HepG2 (cell line): ENCODE data around the gene PIR. TPM values are rescaled to one million over a fixed set of nuclear protein-coding genes. Genes with fewer than 3 reads are reported as not detected.

Experiments used
- ATAC-seq: fragments of 200-7000 bp; cut with Tn5 transposase; 3 replicates; pipeline ENCODE4 v1.9.1; 2020; ENCODE audit warnings: mild to moderate bottlenecking, moderate library complexity
- BruUV-seq: library from RNA; stranded (reverse); fragments of 400-500 nt; replicated peaks from 2 replicates; lab custom pipeline; 2021; lab: Mats Ljungman, UMichigan
- CTCF ChIA-PET: fragments of 300-600 bp; formaldehyde crosslinking; extraction: SDS; loops from one replicate; lab custom pipeline; 2021; ENCODE audit warnings: low total read pairs, inconsistent platforms, low intra/inter-chr PET ratio; lab: Yijun Ruan, JAX
- POLR2A ChIA-PET: fragments of 350-600 bp; sonication (Branson Sonifier 250); formaldehyde crosslinking; loops from one replicate; lab custom pipeline; 2020; ENCODE audit warnings: antibody characterized with exemption, inconsistent platforms; lab: Yijun Ruan, JAX
- DNase-seq: peaks from one replicate; pipeline ENCODE4 v3.0.0-alpha.2; 2015; ENCODE audit warnings: low spot score
- FAIRE-seq: peaks from 3 replicates; lab custom pipeline; 2011; peaks lifted over from hg19 to GRCh38; lab: Jason Lieb, UNC
- H2AFZ ChIP-seq: one replicate; pipeline ENCODE4 v1.6.1; 2011; ENCODE audit warnings: low read length, inconsistent platforms
- H3K27ac ChIP-seq: fragments of 300-600 bp; 3 replicates; pipeline ENCODE4 v1.8.0; 2011; ENCODE audit warnings: mixed run types, mild to moderate bottlenecking, mixed read lengths, low read length, inconsistent platforms; ENCODE audit not compliant: insufficient read depth; ENCODE audit errors: extremely low read length
- H3K27me3 ChIP-seq, 2 experiments: fragments of 200-600 bp in 1 of 2; 2 replicates in 1 of 2; 3 replicates in 1 of 2; pipeline versions ENCODE4 v1.6.0 to v1.8.0; 2011; ENCODE audit warnings: low read length in 2 of 2, mild to moderate bottlenecking in 2 of 2, moderate library complexity in 2 of 2, inconsistent platforms in 1 of 2; ENCODE audit not compliant: insufficient read depth in 2 of 2, control insufficient read depth in 1 of 2
- H3K36me3 ChIP-seq, 2 experiments: fragments of 200-600 bp in 1 of 2; replicated peaks in 1 of 2; 2 replicates in 1 of 2; 3 replicates in 1 of 2; pipeline versions ENCODE4 v1.5.1 to v1.8.0; 2011; ENCODE audit warnings: low read length in 2 of 2, inconsistent platforms in 1 of 2; ENCODE audit not compliant: insufficient read depth in 2 of 2, control insufficient read depth in 1 of 2
- H3K4me1 ChIP-seq: 2 replicates; pipeline ENCODE4 v1.5.1; 2012; ENCODE audit warnings: low read length, inconsistent platforms; ENCODE audit not compliant: insufficient read depth
- H3K4me2 ChIP-seq: 2 replicates; pipeline ENCODE4 v1.6.0; 2011; ENCODE audit warnings: low read depth, low read length, inconsistent platforms
- H3K4me3 ChIP-seq, 3 experiments: fragments of 200-600 bp in 1 of 3; sonication (generic), shearing (Covaris generic) in 1 of 3; replicated peaks in 1 of 3; 2 replicates each; pipeline ENCODE4 v1.5.1; 2011 to 2016; ENCODE audit warnings: low read length in 3 of 3, inconsistent platforms in 2 of 3, low read depth in 2 of 3, mild to moderate bottlenecking in 2 of 3, control low read depth in 1 of 3, mixed read lengths in 1 of 3; ENCODE audit not compliant: insufficient read depth in 1 of 3
- H3K79me2 ChIP-seq: one replicate; pipeline ENCODE4 v1.6.1; 2011; ENCODE audit warnings: low read length, inconsistent platforms; ENCODE audit not compliant: insufficient read depth
- H3K9ac ChIP-seq: 2 replicates; pipeline ENCODE4 v1.6.0; 2011; ENCODE audit warnings: mild to moderate bottlenecking, low read depth, low read length, inconsistent platforms; ENCODE audit not compliant: insufficient read depth
- H3K9me3 ChIP-seq: 2 replicates; pipeline ENCODE4 v1.5.1; 2012; ENCODE audit warnings: mild to moderate bottlenecking, low read length
- H4K20me1 ChIP-seq: 2 replicates; pipeline ENCODE4 v1.6.0; 2011; ENCODE audit warnings: inconsistent platforms, mild to moderate bottlenecking, low read length, moderate library complexity; ENCODE audit not compliant: insufficient read depth
- CHCHD3 ChIP-seq: sonication (generic); formaldehyde crosslinking; IDR thresholded peaks from 2 replicates; pipeline ENCODE4 v1.8.0; 2022; ENCODE audit warnings: mild to moderate bottlenecking, missing genetic modification reagents, moderate library complexity
- CTCF ChIP-seq: sonication (generic); formaldehyde crosslinking; IDR thresholded peaks from 2 replicates; pipeline ENCODE4 v1.5.0; 2020; ENCODE audit warnings: mild to moderate bottlenecking, missing genetic modification reagents, moderate library complexity
- FIP1L1 ChIP-seq: fragments of 200-400 bp; formaldehyde crosslinking; IDR thresholded peaks from 2 replicates; pipeline ENCODE4 v1.6.1; 2018; ENCODE audit warnings: low read depth, mild to moderate bottlenecking, low read length, moderate library complexity, borderline replicate concordance; ENCODE audit not compliant: insufficient read depth
- JUN ChIP-seq: sonication (generic); formaldehyde crosslinking; IDR thresholded peaks from 2 replicates; pipeline ENCODE4 v1.4.0; 2020; ENCODE audit warnings: mild to moderate bottlenecking, missing genetic modification reagents
- KDM6A ChIP-seq: IDR thresholded peaks from 2 replicates; pipeline ENCODE4 v1.6.1; 2016; ENCODE audit warnings: low read depth
- KLF13 ChIP-seq: sonication (generic); formaldehyde crosslinking; IDR thresholded peaks from 2 replicates; pipeline ENCODE4 v1.4.0; 2020; ENCODE audit warnings: mild to moderate bottlenecking, missing genetic modification reagents
- MNT ChIP-seq: fragments of 450-650 bp; IDR thresholded peaks from 2 replicates; pipeline ENCODE4 v1.6.1; 2016
- NBN ChIP-seq: fragments of 450-650 bp; conservative IDR thresholded peaks from 2 replicates; pipeline ENCODE4 v1.6.1; 2017
- NFRKB ChIP-seq: fragments of 450-650 bp; IDR thresholded peaks from 2 replicates; pipeline ENCODE4 v1.6.1; 2017
- PHF8 ChIP-seq: sonication (generic); formaldehyde crosslinking; IDR thresholded peaks from 2 replicates; pipeline ENCODE4 v1.5.0; 2020; ENCODE audit warnings: missing genetic modification reagents
- STAG1 ChIP-seq: sonication (generic); formaldehyde crosslinking; IDR thresholded peaks from 2 replicates; pipeline ENCODE4 v1.4.0; 2020; ENCODE audit warnings: missing genetic modification reagents
- TAF15 ChIP-seq: fragments of 200-400 bp; formaldehyde crosslinking; IDR thresholded peaks from one replicate; pipeline ENCODE4 v1.6.1; 2018; ENCODE audit warnings: mild to moderate bottlenecking, low read depth, low read length; ENCODE audit not compliant: poor library complexity, severe bottlenecking
- ZNF20 ChIP-seq: sonication (generic); formaldehyde crosslinking; IDR thresholded peaks from 2 replicates; pipeline ENCODE4 v1.4.0; 2020; ENCODE audit warnings: mild to moderate bottlenecking, moderate library complexity, missing genetic modification reagents
- ZNF512B ChIP-seq: sonication (generic); formaldehyde crosslinking; IDR thresholded peaks from 2 replicates; pipeline ENCODE4 v1.5.1; 2020; ENCODE audit warnings: missing genetic modification reagents, mild to moderate bottlenecking, borderline replicate concordance
- ZSCAN22 ChIP-seq: sonication (generic); formaldehyde crosslinking; IDR thresholded peaks from 2 replicates; pipeline ENCODE4 v1.4.0; 2020; ENCODE audit warnings: mild to moderate bottlenecking, missing genetic modification reagents
- WGBS: methylation state at CpG from one replicate; pipeline ENCODE4 v1.1.6; 2017; ENCODE audit warnings: low lambda C conversion rate; 5-methylcytosine and 5-hydroxymethylcytosine counted together
- in situ Hi-C: cut with HindIII; loops from 2 replicates; pipeline ENCODE4 v1.10.0; 2017; ENCODE audit warnings: low pct_unique_long_range_greater_than_20kb; ENCODE audit not compliant: extremely low pct_ligation_motif_present
- intact Hi-C: fragments of 100-400 bp; cut with micrococcal nuclease; formaldehyde crosslinking; loops from one replicate; pipeline ENCODE4 v1.10.0; 2022; ENCODE audit not compliant: unreplicated experiment
- polyA plus RNA-seq, 8 experiments: library from polyadenylated mRNA; depleted of rRNA in 3 of 8; stranded (reverse) in 7 of 8; unstranded in 1 of 8; fragments of >200 nt; fragmentation: Illumina TruSeq in 4 of 8; extraction: Trizol in 4 of 8; gene quantifications; 2 replicates each; pipeline versions ENCODE4 v1.2.1 to v1.2.3, GENCODE V29; 2011 to 2016; ENCODE audit warnings: low read depth in 4 of 8, missing spikeins in 1 of 8, mixed read lengths in 1 of 8; ENCODE audit not compliant: insufficient read depth in 1 of 8
- total RNA-seq, 5 experiments: library from RNA; depleted of rRNA; stranded (reverse); fragments of >200 nt; fragmentation: Illumina TruSeq; extraction: Trizol; gene quantifications; 2 replicates each; pipeline ENCODE4 v1.2.3, GENCODE V29; 2016; ENCODE audit warnings: low read depth in 1 of 5
- TF ChIP-seq, protein P1 (sequence below): sonication (generic); formaldehyde crosslinking; IDR thresholded peaks from 2 replicates; pipeline ENCODE4 v1.4.0; 2020; ENCODE audit warnings: missing genetic modification reagents
- TF ChIP-seq, protein P2 (sequence below): conservative IDR thresholded peaks from 2 replicates; pipeline ENCODE4 v1.6.1; 2018; ENCODE audit warnings: missing genetic modification reagents

Gene PIR
- total and polyA plus RNA-seq, 2 of the 13 experiments (the other 11 are each of a cell fraction or from before 2014, with no cell fraction given), result 12.2 to 38.0 TPM

GRCh38 chrX:15497865-15498264 is 4.7 kb upstream of the PIR start:
- intact Hi-C loops, result loop anchor here (1.0 to 10.0 kb wide), 2 partner anchors 67 to 147 kb away; no protein-coding TSS in a partner anchor
- Histone ChIP-seq H3K36me3 (no peaks in the 10 kb centered on the region), H4K20me1 (no peaks in the 10 kb centered on the region), H3K9ac (no peak overlapping the region), H3K27me3 (no peaks in the 10 kb centered on the region), H3K79me2 (no peaks in the 10 kb centered on the region), H3K27ac (no peak overlapping the region), H3K4me3 (no peak overlapping the region), H3K4me1 (peaks cover 11% of the 10 kb centered on the region; the same call in 1 of the 2 replicates), H3K9me3 (no peaks in the 10 kb centered on the region), H3K4me2 (no peak overlapping the region), H2AFZ (no peak overlapping the region)
- POLR2A ChIA-PET, result no interaction called here
- peak; percentile 24 for DNase-seq
- peak; percentile 76 for FAIRE-seq
- 3% methylated on average over 4 of the region's 4 CpGs for WGBS
- no TSS peak for BruUV-seq
- in situ Hi-C loops, result no loop called here
- ATAC-seq, result peak; percentile 31
- CTCF ChIA-PET, result interaction anchor here (2.0 kb wide), 1 partner anchor 67 kb away, joined by 6 read pairs; no protein-coding TSS in a partner anchor
- TF ChIP-seq MNT (no peak), ZNF20 (no peak), JUN (CRISPR knock-in tag) (no peak), CTCF (CRISPR knock-in tag) (peak; percentile 67), KDM6A (CRISPR knock-in tag) (no peak), CHCHD3 (CRISPR knock-in tag) (no peak), NFRKB (no peak), NBN (no peak), PHF8 (CRISPR knock-in tag) (no peak), STAG1 (CRISPR knock-in tag) (peak; percentile 47), FIP1L1 (no peak), KLF13 (CRISPR knock-in tag) (no peak), ZSCAN22 (CRISPR knock-in tag) (no peak), TAF15 (no peak), ZNF512B (no peak)
- TF ChIP-seq, protein P1, sequence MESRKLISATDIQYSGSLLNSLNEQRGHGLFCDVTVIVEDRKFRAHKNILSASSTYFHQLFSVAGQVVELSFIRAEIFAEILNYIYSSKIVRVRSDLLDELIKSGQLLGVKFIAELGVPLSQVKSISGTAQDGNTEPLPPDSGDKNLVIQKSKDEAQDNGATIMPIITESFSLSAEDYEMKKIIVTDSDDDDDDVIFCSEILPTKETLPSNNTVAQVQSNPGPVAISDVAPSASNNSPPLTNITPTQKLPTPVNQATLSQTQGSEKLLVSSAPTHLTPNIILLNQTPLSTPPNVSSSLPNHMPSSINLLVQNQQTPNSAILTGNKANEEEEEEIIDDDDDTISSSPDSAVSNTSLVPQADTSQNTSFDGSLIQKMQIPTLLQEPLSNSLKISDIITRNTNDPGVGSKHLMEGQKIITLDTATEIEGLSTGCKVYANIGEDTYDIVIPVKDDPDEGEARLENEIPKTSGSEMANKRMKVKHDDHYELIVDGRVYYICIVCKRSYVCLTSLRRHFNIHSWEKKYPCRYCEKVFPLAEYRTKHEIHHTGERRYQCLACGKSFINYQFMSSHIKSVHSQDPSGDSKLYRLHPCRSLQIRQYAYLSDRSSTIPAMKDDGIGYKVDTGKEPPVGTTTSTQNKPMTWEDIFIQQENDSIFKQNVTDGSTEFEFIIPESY (CRISPR knock-in tag), result no peak
- TF ChIP-seq, protein P2, sequence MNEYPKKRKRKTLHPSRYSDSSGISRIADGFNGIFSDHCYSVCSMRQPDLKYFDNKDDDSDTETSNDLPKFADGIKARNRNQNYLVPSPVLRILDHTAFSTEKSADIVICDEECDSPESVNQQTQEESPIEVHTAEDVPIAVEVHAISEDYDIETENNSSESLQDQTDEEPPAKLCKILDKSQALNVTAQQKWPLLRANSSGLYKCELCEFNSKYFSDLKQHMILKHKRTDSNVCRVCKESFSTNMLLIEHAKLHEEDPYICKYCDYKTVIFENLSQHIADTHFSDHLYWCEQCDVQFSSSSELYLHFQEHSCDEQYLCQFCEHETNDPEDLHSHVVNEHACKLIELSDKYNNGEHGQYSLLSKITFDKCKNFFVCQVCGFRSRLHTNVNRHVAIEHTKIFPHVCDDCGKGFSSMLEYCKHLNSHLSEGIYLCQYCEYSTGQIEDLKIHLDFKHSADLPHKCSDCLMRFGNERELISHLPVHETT (CRISPR knock-in tag), result no peak
